ENCODE results near the gene CHMP6. TPM values are rescaled to one million over a fixed set of nuclear protein-coding genes. Genes with fewer than 3 reads are reported as not detected.

Gene CHMP6
- total RNA-seq, 3 donors from 2014 or later (not counting 1 experiment from before 2014, with no cell fraction given): 26.8 to 33.3 (median 33.0) TPM

GRCh38 chr17:81036197-81036941 lies 44.7 kb downstream of the CHMP6 start:
- Histone ChIP-seq H3K27ac (ENCODE audit: low read length) (no peak overlapping the region), H3K4me3 (ENCODE audit: low read length) (no peak overlapping the region), H3K9me3 (ENCODE audit: control insufficient read depth, insufficient read depth, low read length) (no peaks in the 10 kb centered on the region), H3K4me1 (ENCODE audit: control insufficient read depth, insufficient read depth, low read length) (peaks cover 27% of the 10 kb centered on the region), H3K27me3 (ENCODE audit: control insufficient read depth, insufficient read depth, low read length) (no peaks in the 10 kb centered on the region), H3K36me3 (ENCODE audit: control insufficient read depth, insufficient read depth, low read length) (no peaks in the 10 kb centered on the region)
- Mint-ChIP-seq H3K4me3 (peak overlapping the region; percentile 78), H3K9me3 (no peaks in the 10 kb centered on the region), H3K27me3 (ENCODE audit: low read depth in 2 of 2) (peaks cover 0 to 6% of the 10 kb centered on the region in 2 donors), H3K36me3 (no peaks in the 10 kb centered on the region), H3K27ac (no peak overlapping the region), H3K4me1 (peaks cover 8 to 30% of the 10 kb centered on the region in 2 donors)
- DNase-seq (no peak), ATAC-seq (no peak)
- intact Hi-C loops (cut with micrococcal nuclease): loop anchor here (10.0 kb wide), 1 partner anchor 208 kb away; no protein-coding TSS in a partner anchor
- 87% methylated on average over 23 of the region's 24 CpGs for WGBS (ENCODE audit: insufficient coverage)
- TF ChIP-seq CTCF (IDR thresholded peaks at IDR 0.05): no peak

DNA sequence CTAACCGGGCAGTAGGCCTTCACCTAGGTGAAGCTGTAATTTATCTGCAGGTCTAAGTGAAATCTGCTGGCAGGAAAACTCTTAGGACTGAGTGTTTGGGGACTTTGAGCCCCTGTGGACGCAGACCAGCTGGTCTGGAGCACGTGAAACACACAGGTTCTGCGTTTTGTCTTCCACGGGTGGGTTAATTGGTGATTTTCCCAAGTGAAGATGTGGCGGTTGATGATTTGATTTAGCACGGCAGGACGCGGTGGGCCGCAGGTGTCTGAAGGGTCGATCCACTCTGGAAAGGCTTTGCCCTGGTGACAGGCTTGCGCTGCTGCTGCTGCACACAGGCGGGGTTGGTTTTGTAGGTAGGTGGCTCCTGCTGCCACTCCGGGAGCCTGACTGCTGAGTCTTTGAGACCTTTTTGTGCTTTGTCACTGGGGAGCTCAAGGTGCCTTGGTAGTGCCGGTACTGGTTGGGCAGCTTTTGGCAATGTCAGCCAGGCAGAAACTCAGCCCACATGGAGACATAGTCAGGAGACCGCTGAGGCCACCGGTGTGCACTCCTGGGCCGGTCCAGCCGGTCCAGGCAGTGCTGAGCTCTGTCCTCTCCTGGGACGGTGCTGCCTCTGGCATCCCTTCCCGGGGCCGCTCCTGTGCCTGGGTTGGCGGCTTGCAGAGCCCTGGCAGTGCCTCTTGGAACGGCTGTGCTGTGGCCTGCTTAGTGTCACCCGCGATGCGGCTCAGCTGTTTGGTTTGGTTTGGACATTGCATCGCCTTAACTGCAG lies 45.6 kb downstream of the CHMP6 start:
- no peak for TF ChIP-seq CTCF (IDR thresholded peaks at IDR 0.05)
- Mint-ChIP-seq H3K4me3 (peak overlapping the region; percentile 78), H3K36me3 (no peaks in the 10 kb centered on the region), H3K9me3 (no peaks in the 10 kb centered on the region), H3K27ac (no peak overlapping the region), H3K4me1 (peaks cover 8 to 30% of the 10 kb centered on the region in 2 donors), H3K27me3 (ENCODE audit: low read depth in 2 of 2) (peaks cover 0 to 6% of the 10 kb centered on the region in 2 donors)
- WGBS (ENCODE audit: insufficient coverage): 88% methylated on average over 28 of the region's 28 CpGs
- H3K4me1 ChIP-seq (ENCODE audit: control insufficient read depth, insufficient read depth, low read length): peaks cover 26% of the 10 kb centered on the region
- no peak overlapping the region for H3K27ac ChIP-seq (ENCODE audit: low read length)
- intact Hi-C loops (cut with micrococcal nuclease): loop anchor here (10.0 kb wide), 1 partner anchor 208 kb away; no protein-coding TSS in a partner anchor
- no peak overlapping the region for H3K4me3 ChIP-seq (ENCODE audit: low read length)
- no peaks in the 10 kb centered on the region for H3K27me3 ChIP-seq (ENCODE audit: control insufficient read depth, insufficient read depth, low read length)
- DNase-seq: no peak
- H3K9me3 ChIP-seq (ENCODE audit: control insufficient read depth, insufficient read depth, low read length): no peaks in the 10 kb centered on the region
- ATAC-seq: no peak
- no peaks in the 10 kb centered on the region for H3K36me3 ChIP-seq (ENCODE audit: control insufficient read depth, insufficient read depth, low read length)

- H3K4me3 ChIP-seq (ENCODE audit: low read length): no peak overlapping the region
- Mint-ChIP-seq H3K4me1 (peaks cover 8 to 30% of the 10 kb centered on the region in 2 donors), H3K27me3 (ENCODE audit: low read depth in 2 of 2) (peaks cover 0 to 6% of the 10 kb centered on the region in 2 donors), H3K27ac (no peak overlapping the region), H3K9me3 (no peaks in the 10 kb centered on the region), H3K4me3 (peak overlapping the region; percentile 25), H3K36me3 (no peaks in the 10 kb centered on the region)
- no peak overlapping the region for H3K27ac ChIP-seq (ENCODE audit: low read length)
- H3K9me3 ChIP-seq (ENCODE audit: control insufficient read depth, insufficient read depth, low read length): no peaks in the 10 kb centered on the region
- ATAC-seq: no peak
- no peaks in the 10 kb centered on the region for H3K27me3 ChIP-seq (ENCODE audit: control insufficient read depth, insufficient read depth, low read length)
- H3K4me1 ChIP-seq (ENCODE audit: control insufficient read depth, insufficient read depth, low read length): peaks cover 18% of the 10 kb centered on the region
- TF ChIP-seq CTCF (IDR thresholded peaks at IDR 0.05): no peak
- DNase-seq: no peak
- 91% methylated on average over 30 of the region's 30 CpGs for WGBS (ENCODE audit: insufficient coverage)
- intact Hi-C loops (cut with micrococcal nuclease): loop anchor here (10.0 kb wide), 1 partner anchor 207 kb away; no protein-coding TSS in a partner anchor
- H3K36me3 ChIP-seq (ENCODE audit: control insufficient read depth, insufficient read depth, low read length): no peaks in the 10 kb centered on the region
Observed at GRCh38 chr17:81037798-81038733, 46.4 kb downstream of the CHMP6 start.
